Tibial nerve (tissue), 3 donors: ENCODE data around the gene DKC1.

Experiments
- POLR2A ChIP-seq, 2 donors: fragments of 450-650 bp; IDR thresholded peaks; one replicate each; pipeline ENCODE4 v1.6.1; 2017; ENCODE audit warnings: antibody characterized with exemption in 2 of 2, mild to moderate bottlenecking in 2 of 2, moderate library complexity in 2 of 2
- TF ChIP-seq, protein P1 (sequence below), 5 experiments: fragments of 200-600 bp in 3 of 5; fragments of 450-650 bp in 2 of 5; sonication (generic) in 3 of 5; IDR thresholded peaks; one replicate each; pipeline ENCODE4 v1.5.1; 2016 to 2019; ENCODE audit warnings: antibody characterized with exemption in 5 of 5, mild to moderate bottlenecking in 3 of 5, moderate library complexity in 2 of 5

DNA sequence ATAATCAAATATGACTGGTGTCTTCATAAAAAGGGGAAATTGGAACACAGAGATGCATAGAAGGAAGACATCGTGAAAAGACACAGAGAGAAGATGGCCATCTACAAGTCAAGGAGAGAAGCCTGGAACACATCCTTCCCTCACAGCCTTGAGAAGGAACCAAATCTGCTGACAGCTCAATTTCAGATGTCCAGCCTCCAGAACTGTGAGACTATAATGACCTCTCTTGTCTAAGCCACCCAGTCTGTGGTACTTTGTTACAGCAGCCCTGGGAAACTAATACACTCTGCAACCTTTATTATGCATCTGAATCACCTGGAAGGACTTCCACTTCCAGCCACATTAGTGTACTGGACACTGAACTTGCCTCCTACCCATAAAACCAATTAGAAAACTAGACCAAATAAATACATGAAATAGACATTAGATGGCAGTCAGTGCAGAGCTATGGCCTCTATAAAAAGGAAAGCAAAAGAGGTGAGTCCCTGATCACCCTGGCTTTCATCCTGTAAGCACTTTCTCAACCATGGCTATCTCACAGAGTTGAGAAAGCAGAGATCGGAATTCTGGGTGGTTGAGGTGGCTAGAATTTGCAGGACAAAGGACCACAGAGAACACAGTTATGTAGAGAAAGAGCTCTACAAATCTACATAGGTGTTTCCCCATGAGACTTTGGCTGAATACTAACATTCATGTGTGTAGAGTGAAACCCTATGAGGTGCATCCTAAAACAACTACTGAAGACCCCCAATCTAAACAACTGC is 37.5 kb upstream of the DKC1 start:
- TF ChIP-seq POLR2A (IDR thresholded peaks at IDR 0.05) = no peak
- TF ChIP-seq, protein P1, sequence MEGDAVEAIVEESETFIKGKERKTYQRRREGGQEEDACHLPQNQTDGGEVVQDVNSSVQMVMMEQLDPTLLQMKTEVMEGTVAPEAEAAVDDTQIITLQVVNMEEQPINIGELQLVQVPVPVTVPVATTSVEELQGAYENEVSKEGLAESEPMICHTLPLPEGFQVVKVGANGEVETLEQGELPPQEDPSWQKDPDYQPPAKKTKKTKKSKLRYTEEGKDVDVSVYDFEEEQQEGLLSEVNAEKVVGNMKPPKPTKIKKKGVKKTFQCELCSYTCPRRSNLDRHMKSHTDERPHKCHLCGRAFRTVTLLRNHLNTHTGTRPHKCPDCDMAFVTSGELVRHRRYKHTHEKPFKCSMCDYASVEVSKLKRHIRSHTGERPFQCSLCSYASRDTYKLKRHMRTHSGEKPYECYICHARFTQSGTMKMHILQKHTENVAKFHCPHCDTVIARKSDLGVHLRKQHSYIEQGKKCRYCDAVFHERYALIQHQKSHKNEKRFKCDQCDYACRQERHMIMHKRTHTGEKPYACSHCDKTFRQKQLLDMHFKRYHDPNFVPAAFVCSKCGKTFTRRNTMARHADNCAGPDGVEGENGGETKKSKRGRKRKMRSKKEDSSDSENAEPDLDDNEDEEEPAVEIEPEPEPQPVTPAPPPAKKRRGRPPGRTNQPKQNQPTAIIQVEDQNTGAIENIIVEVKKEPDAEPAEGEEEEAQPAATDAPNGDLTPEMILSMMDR (IDR thresholded peaks at IDR 0.05) = no peak
